ENCODE data around the gene NR1H4.

DNA sequence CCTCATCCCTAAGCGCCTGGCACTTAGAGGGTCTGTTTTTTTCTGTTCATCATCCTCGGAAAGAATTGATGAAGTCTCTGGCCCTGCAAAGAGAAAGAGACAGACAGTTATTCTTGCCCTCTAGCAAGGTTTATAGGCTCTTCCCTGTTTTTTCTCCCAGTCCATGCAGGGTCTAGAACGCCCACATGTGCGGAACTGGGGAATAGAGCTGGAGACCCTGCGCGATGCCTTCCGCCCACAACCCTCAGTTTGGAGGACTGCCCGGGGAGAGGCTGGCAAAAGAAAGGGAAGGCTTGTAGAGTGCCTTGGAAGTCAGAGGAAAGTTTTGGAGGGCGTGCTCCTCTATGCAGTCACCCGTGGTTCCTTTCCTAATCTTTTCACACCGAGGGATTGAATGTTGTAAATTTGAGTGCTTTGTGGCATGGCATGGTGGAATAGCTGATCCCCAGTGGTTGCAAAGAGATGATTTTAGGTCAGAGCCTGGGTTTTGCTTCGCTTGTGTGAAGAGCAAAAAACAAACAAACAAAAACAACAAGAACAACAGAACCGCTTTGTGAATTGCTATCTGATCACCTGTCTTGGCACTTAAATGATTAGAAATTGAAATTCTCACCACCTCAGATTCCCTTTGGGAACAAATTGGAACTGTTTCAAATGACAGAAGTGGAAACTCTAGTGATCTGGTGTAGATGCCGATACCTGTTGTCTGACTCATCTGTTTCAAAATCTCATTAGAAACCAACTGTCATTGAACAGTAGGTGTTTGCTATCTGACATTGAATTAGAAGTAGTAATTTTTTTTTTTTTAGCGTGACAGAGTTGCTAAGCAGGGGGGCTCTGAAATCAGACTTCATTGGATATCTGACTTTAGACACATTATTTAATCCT, 100.8 kb downstream of the NR1H4 start:
- TF ChIP-seq, protein P1, sequence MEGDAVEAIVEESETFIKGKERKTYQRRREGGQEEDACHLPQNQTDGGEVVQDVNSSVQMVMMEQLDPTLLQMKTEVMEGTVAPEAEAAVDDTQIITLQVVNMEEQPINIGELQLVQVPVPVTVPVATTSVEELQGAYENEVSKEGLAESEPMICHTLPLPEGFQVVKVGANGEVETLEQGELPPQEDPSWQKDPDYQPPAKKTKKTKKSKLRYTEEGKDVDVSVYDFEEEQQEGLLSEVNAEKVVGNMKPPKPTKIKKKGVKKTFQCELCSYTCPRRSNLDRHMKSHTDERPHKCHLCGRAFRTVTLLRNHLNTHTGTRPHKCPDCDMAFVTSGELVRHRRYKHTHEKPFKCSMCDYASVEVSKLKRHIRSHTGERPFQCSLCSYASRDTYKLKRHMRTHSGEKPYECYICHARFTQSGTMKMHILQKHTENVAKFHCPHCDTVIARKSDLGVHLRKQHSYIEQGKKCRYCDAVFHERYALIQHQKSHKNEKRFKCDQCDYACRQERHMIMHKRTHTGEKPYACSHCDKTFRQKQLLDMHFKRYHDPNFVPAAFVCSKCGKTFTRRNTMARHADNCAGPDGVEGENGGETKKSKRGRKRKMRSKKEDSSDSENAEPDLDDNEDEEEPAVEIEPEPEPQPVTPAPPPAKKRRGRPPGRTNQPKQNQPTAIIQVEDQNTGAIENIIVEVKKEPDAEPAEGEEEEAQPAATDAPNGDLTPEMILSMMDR (IDR thresholded peaks at IDR 0.05), result no peak
- no peak for TF ChIP-seq POLR2AphosphoS5 (IDR thresholded peaks at IDR 0.05)

Measured in prostate gland (tissue), 2 donors.